Ascending aorta (tissue), 2 donors: ENCODE results near the gene PRPF6. TPM values are rescaled to one million over a fixed set of nuclear protein-coding genes. Genes with fewer than 3 reads are reported as not detected.
A peak's percentile ranks its signal among the peaks of the same experiment; 100 is the strongest.

ENCODE experiments used
- DNase-seq, 2 donors: peaks; one replicate each; pipeline ENCODE4 v3.0.0-alpha.2; 2019; ENCODE audit warnings: low spot score in 2 of 2
- H3K27ac ChIP-seq, 2 donors: fragments of 200-600 bp; sonication (generic); one replicate each; pipeline ENCODE4 v1.5.1; 2016 to 2017; ENCODE audit warnings: mild to moderate bottlenecking in 1 of 2
- H3K27me3 ChIP-seq: fragments of 200-600 bp; sonication (generic); one replicate; pipeline ENCODE4 v1.5.1; 2017
- H3K36me3 ChIP-seq, 2 donors: fragments of 200-600 bp; sonication (generic); one replicate each; pipeline ENCODE4 v1.5.1; 2016
- H3K4me1 ChIP-seq, 2 donors: fragments of 200-600 bp; sonication (generic); one replicate each; pipeline ENCODE4 v1.5.1; 2016 to 2017; ENCODE audit warnings: mild to moderate bottlenecking in 1 of 2
- H3K4me3 ChIP-seq, 2 donors: fragments of 200-600 bp; sonication (generic); one replicate each; pipeline ENCODE4 v1.5.1; 2016 to 2017; ENCODE audit warnings: mild to moderate bottlenecking in 1 of 2
- H3K9me3 ChIP-seq, 2 donors: fragments of 200-600 bp; sonication (generic); one replicate each; pipeline ENCODE4 v1.5.1; 2016
- intact Hi-C: fragments of 100-400 bp; cut with DNase I; formaldehyde crosslinking; loops from one replicate; pipeline ENCODE4 v1.15.1; 2023
- total RNA-seq: library from RNA; depleted of rRNA; stranded (reverse); fragments of >200 nt; gene quantifications from one replicate; pipeline ENCODE4 v1.1.0, GENCODE V29; 2016
- TF ChIP-seq, protein P1 (sequence below), 3 experiments: fragments of 200-600 bp in 2 of 3; fragments of 450-650 bp in 1 of 3; sonication (generic) in 2 of 3; IDR thresholded peaks; one replicate each; pipeline ENCODE4 v1.5.1; 2016 to 2019; ENCODE audit warnings: antibody characterized with exemption in 3 of 3, mild to moderate bottlenecking in 1 of 3, moderate library complexity in 1 of 3

PRPF6 gene
- total RNA-seq, 1 donor from 2014 or later, result 33.5 TPM

GRCh38 chr20:64062276-64062595 is 81.3 kb downstream of the PRPF6 start:
- intact Hi-C loops, result loop anchor here (1.0 to 5.0 kb wide), 4 partner anchors 82 to 541 kb away; partner anchors contain the start of genes GMEB2, PPDPF and UCKL1
- no peaks in the 10 kb centered on the region for H3K36me3 ChIP-seq
- H3K4me1 ChIP-seq, result peaks cover 16 to 22% of the 10 kb centered on the region in 2 donors
- peak overlapping the region; percentile 74 to 90 for H3K27ac ChIP-seq
- H3K4me3 ChIP-seq, result peak overlapping the region; percentile 76 to 93
- no peaks in the 10 kb centered on the region for H3K9me3 ChIP-seq
- DNase-seq, result no peak
- H3K27me3 ChIP-seq, result no peaks in the 10 kb centered on the region
- TF ChIP-seq, protein P1, sequence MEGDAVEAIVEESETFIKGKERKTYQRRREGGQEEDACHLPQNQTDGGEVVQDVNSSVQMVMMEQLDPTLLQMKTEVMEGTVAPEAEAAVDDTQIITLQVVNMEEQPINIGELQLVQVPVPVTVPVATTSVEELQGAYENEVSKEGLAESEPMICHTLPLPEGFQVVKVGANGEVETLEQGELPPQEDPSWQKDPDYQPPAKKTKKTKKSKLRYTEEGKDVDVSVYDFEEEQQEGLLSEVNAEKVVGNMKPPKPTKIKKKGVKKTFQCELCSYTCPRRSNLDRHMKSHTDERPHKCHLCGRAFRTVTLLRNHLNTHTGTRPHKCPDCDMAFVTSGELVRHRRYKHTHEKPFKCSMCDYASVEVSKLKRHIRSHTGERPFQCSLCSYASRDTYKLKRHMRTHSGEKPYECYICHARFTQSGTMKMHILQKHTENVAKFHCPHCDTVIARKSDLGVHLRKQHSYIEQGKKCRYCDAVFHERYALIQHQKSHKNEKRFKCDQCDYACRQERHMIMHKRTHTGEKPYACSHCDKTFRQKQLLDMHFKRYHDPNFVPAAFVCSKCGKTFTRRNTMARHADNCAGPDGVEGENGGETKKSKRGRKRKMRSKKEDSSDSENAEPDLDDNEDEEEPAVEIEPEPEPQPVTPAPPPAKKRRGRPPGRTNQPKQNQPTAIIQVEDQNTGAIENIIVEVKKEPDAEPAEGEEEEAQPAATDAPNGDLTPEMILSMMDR (IDR thresholded peaks at IDR 0.05), result no peak

- peak; percentile 89 to 98 for DNase-seq
- TF ChIP-seq, protein P1 (IDR thresholded peaks at IDR 0.05), result no peak
- peak within 1 kb of the TSS; percentile 76 to 93 for H3K4me3 ChIP-seq
- H3K36me3 ChIP-seq, result no peaks in the 10 kb centered on the region
- H3K4me1 ChIP-seq, result peaks cover 16 to 22% of the 10 kb centered on the region in 2 donors
- no peaks in the 10 kb centered on the region for H3K9me3 ChIP-seq
- intact Hi-C loops, result loop anchor here (1.0 to 5.0 kb wide), 4 partner anchors 82 to 542 kb away; partner anchors contain the start of genes GMEB2, PPDPF and UCKL1
- H3K27ac ChIP-seq, result peak within 1 kb of the TSS; percentile 87 to 90
- H3K27me3 ChIP-seq, result no peaks in the 10 kb centered on the region
Measured at GRCh38 chr20:64062596-64063388, 81.9 kb downstream of the PRPF6 start, which contains the start of gene TCEA2. TSS of gene TCEA2 (plus strand) at chr20:64063198. CDS start at chr20:64063313, 115 bp downstream.

DNA sequence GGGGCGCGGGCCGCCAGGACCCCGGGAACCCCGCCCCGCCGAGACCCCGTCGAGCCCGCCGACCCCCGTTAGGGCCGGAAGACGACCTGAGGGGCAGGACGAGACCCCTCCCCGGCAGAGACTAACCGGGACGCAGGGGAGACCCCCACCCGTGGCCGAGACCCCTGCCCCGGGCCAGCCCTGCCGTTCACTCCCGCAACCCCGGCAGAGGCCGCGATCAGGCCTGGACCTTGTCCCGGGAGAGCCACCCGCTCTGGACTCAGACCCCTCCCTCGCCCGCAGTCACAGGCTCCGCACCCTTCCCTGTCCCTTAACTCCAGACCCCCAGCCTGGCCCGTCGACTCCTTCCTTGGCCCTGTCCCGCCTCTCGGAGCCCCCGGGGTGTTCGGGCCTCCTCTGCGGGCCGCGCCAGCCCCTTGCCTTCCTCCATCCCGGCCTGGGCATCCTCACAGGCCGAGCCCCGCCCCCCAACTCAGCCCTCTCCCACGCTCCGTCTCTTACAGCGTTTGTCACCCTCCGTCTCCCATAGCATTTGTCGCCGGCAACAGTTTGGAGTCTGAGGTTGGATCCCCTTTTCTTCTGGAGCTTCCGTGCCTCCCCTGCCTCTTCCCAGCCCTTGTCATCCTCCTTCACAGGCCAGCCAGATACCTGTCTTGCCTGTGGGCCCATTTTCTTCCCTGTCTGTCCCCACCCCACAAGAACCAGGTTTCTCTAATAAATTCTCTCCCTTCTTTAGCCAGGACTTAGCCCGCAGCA is 82.6 kb downstream of the PRPF6 start:
- peaks cover 0 to 1% of the 10 kb centered on the region in 2 donors for H3K36me3 ChIP-seq
- intact Hi-C loops, result loop anchor here (2.0 to 5.0 kb wide), 3 partner anchors 107 to 543 kb away; partner anchors contain the start of genes GMEB2, PPDPF and UCKL1
- peak overlapping the region; percentile 87 to 90 for H3K27ac ChIP-seq
- peak overlapping the region; percentile 76 to 93 for H3K4me3 ChIP-seq
- peak in 1 of 2 donors; percentile 80 for DNase-seq
- peaks cover 16 to 22% of the 10 kb centered on the region in 2 donors for H3K4me1 ChIP-seq
- no peaks in the 10 kb centered on the region for H3K9me3 ChIP-seq
- H3K27me3 ChIP-seq, result no peaks in the 10 kb centered on the region
- TF ChIP-seq, protein P1 (IDR thresholded peaks at IDR 0.05), result no peak

- intact Hi-C loops, result loop anchor here (5.0 kb wide), 1 partner anchor 437 kb away; the partner anchor contains the start of gene GMEB2
- DNase-seq, result no peak
Measured at GRCh38 chr20:64064145-64064698, 83.3 kb downstream of the PRPF6 start.

More at GRCh38 chr20:64064145-64064698, 83.3 kb downstream of the PRPF6 start:
- Histone ChIP-seq H3K27ac (peak overlapping the region; percentile 87 to 90), H3K4me1 (peaks cover 16 to 22% of the 10 kb centered on the region in 2 donors), H3K9me3 (no peaks in the 10 kb centered on the region), H3K36me3 (peaks cover 0 to 8% of the 10 kb centered on the region in 2 donors), H3K27me3 (no peaks in the 10 kb centered on the region), H3K4me3 (peak overlapping the region; percentile 76 to 93)
- TF ChIP-seq, protein P1 (IDR thresholded peaks at IDR 0.05), result no peak
